H1 (cell line): ENCODE data around the gene CTDSP1. TPM values are rescaled to one million over a fixed set of nuclear protein-coding genes. Genes with fewer than 3 reads are reported as not detected.

Experiments
- CTCF ChIA-PET: fragments of 300-600 bp; sonication (Branson Sonifier 250); formaldehyde crosslinking; loops from one replicate; lab custom pipeline; 2021; ENCODE audit not compliant: partially characterized antibody; lab: Charles Lee
- POLR2A ChIA-PET: fragments of 300-600 bp; sonication (Branson Sonifier 250); formaldehyde crosslinking; loops from one replicate; lab custom pipeline; 2021; ENCODE audit warnings: inconsistent platforms; ENCODE audit not compliant: partially characterized antibody; lab: Charles Lee
- DNase-seq, 2 experiments: peaks; one replicate each; pipeline versions ENCODE4 v3.0.0 to v3.0.0-alpha.2; 2010 to 2022; ENCODE audit warnings: low spot score in 2 of 2, low read depth in 1 of 2, mixed read lengths in 1 of 2
- FAIRE-seq: peaks from 2 replicates; lab custom pipeline; 2011; peaks lifted over from hg19 to GRCh38; lab: Jason Lieb, UNC
- H2AFZ ChIP-seq: 2 replicates; pipeline ENCODE4 v1.8.1; 2012; ENCODE audit warnings: low read length, inconsistent platforms
- H2AK5ac ChIP-seq: 2 replicates; pipeline ENCODE4 v1.6.1; 2013; ENCODE audit warnings: low read depth, low read length
- H2BK120ac ChIP-seq: replicated peaks from 2 replicates; pipeline ENCODE3; 2013; ENCODE audit warnings: low read depth, low read length, inconsistent platforms
- H2BK12ac ChIP-seq: 2 replicates; pipeline ENCODE4 v1.6.1; 2013; ENCODE audit warnings: low read depth, low read length
- H2BK15ac ChIP-seq: 2 replicates; pipeline ENCODE4 v1.6.1; 2013; ENCODE audit warnings: low read length
- H2BK20ac ChIP-seq: 2 replicates; pipeline ENCODE4 v1.6.1; 2013; ENCODE audit warnings: low read length
- H2BK5ac ChIP-seq: 2 replicates; pipeline ENCODE4 v1.6.1; 2013; ENCODE audit warnings: low read depth, low read length
- H3K14ac ChIP-seq: 2 replicates; pipeline ENCODE4 v1.6.1; 2013; ENCODE audit warnings: inconsistent platforms; ENCODE audit not compliant: insufficient read length
- H3K18ac ChIP-seq: 2 replicates; pipeline ENCODE4 v1.6.1; 2013; ENCODE audit warnings: low read length; ENCODE audit errors: extremely low read depth
- H3K23ac ChIP-seq: 2 replicates; pipeline ENCODE4 v1.6.1; 2013; ENCODE audit warnings: inconsistent platforms; ENCODE audit not compliant: insufficient read length
- H3K23me2 ChIP-seq: 2 replicates; pipeline ENCODE4 v1.6.1; 2013; ENCODE audit warnings: low read depth, low read length
- H3K27ac ChIP-seq: 2 replicates; pipeline ENCODE4 v1.6.1; 2011; ENCODE audit warnings: low read depth, low read length, inconsistent platforms
- H3K27me3 ChIP-seq, 4 experiments: replicated peaks in 1 of 4; 1 replicate in 1 of 4; 2 replicates in 3 of 4; pipeline versions ENCODE4 v1.6.1 to v1.8.1; 2011 to 2013; ENCODE audit warnings: low read length in 3 of 4, mild to moderate bottlenecking in 3 of 4, inconsistent platforms in 2 of 4, mixed read lengths in 2 of 4, moderate library complexity in 1 of 4; ENCODE audit not compliant: control insufficient read depth in 3 of 4, insufficient read depth in 3 of 4; ENCODE audit errors: extremely low read depth in 1 of 4
- H3K36me3 ChIP-seq, 4 experiments: 2 replicates each; pipeline versions ENCODE4 v1.6.1 to v1.8.1; 2011 to 2013; ENCODE audit warnings: mild to moderate bottlenecking in 4 of 4, low read length in 3 of 4, moderate library complexity in 2 of 4, control low read depth in 1 of 4, inconsistent platforms in 1 of 4; ENCODE audit not compliant: insufficient read depth in 4 of 4, control insufficient read depth in 2 of 4
- H3K4ac ChIP-seq: replicated peaks from 2 replicates; pipeline ENCODE3; 2013; ENCODE audit warnings: low read length, low read depth, mixed read lengths, inconsistent platforms; ENCODE audit not compliant: insufficient read length
- H3K4me1 ChIP-seq, 4 experiments: replicated peaks in 1 of 4; 1 replicate in 1 of 4; 2 replicates in 3 of 4; pipeline versions ENCODE4 v1.6.1 to v1.8.1; 2011 to 2013; ENCODE audit warnings: low read length in 3 of 4, inconsistent platforms in 2 of 4, mixed read lengths in 1 of 4; ENCODE audit not compliant: insufficient read depth in 4 of 4, control insufficient read depth in 3 of 4
- H3K4me2 ChIP-seq, 2 experiments: 2 replicates each; pipeline versions ENCODE4 v1.6.1 to v1.8.1; 2011 to 2013; ENCODE audit warnings: low read depth in 2 of 2, low read length in 2 of 2, control low read depth in 1 of 2, inconsistent platforms in 1 of 2, mild to moderate bottlenecking in 1 of 2; ENCODE audit not compliant: insufficient read depth in 1 of 2
- H3K4me3 ChIP-seq, 4 experiments: fragments of 200-600, 300-600 bp in 1 of 4; sonication (generic), shearing (Covaris generic), sonication (Bioruptor Twin) in 1 of 4; 2 replicates each; pipeline versions ENCODE4 v1.5.1 to v1.8.1; 2011 to 2016; ENCODE audit warnings: low read length in 4 of 4, low read depth in 3 of 4, control low read depth in 2 of 4, inconsistent platforms in 2 of 4, mild to moderate bottlenecking in 2 of 4, mixed read lengths in 1 of 4, moderate library complexity in 1 of 4; ENCODE audit not compliant: insufficient read depth in 2 of 4; ENCODE audit errors: extremely low read depth in 1 of 4
- H3K56ac ChIP-seq: replicated peaks from 2 replicates; pipeline ENCODE3; 2013; ENCODE audit warnings: low read depth, mild to moderate bottlenecking, mixed read lengths, low read length, inconsistent platforms; ENCODE audit not compliant: insufficient read length
- H3K79me1 ChIP-seq: 2 replicates; pipeline ENCODE4 v1.6.1; 2013; ENCODE audit warnings: low read depth, low read length, control low read depth
- H3K79me2 ChIP-seq, 2 experiments: 2 replicates each; pipeline versions ENCODE4 v1.6.1 to v1.8.1; 2012 to 2013; ENCODE audit warnings: low read length in 2 of 2, mild to moderate bottlenecking in 2 of 2, inconsistent platforms in 1 of 2; ENCODE audit not compliant: insufficient read depth in 2 of 2, control insufficient read depth in 1 of 2
- H3K9ac ChIP-seq, 4 experiments: replicated peaks in 1 of 4; 1 replicate in 1 of 4; 2 replicates in 3 of 4; pipeline versions ENCODE4 v1.6.1 to v1.8.1; 2011 to 2013; ENCODE audit warnings: low read depth in 3 of 4, low read length in 3 of 4, control low read depth in 2 of 4, mild to moderate bottlenecking in 2 of 4, moderate library complexity in 2 of 4, inconsistent platforms in 1 of 4; ENCODE audit errors: extremely low read depth in 1 of 4
- H3K9me3 ChIP-seq, 2 experiments: 2 replicates each; pipeline versions ENCODE4 v1.6.1 to v1.8.1; 2012 to 2013; ENCODE audit warnings: mild to moderate bottlenecking in 2 of 2, moderate library complexity in 2 of 2, control low read depth in 1 of 2, inconsistent platforms in 1 of 2, low read depth in 1 of 2, low read length in 1 of 2, mixed read lengths in 1 of 2; ENCODE audit not compliant: insufficient read depth in 2 of 2
- H4K20me1 ChIP-seq, 2 experiments: replicated peaks in 1 of 2; 2 replicates each; pipeline versions ENCODE3 to v1.8.1; 2011 to 2013; ENCODE audit warnings: inconsistent platforms in 2 of 2, low read length in 2 of 2, mild to moderate bottlenecking in 1 of 2; ENCODE audit not compliant: insufficient read depth in 2 of 2, control insufficient read depth in 1 of 2
- H4K5ac ChIP-seq: 2 replicates; pipeline ENCODE4 v1.6.1; 2013; ENCODE audit warnings: low read length, low read depth, mixed read lengths, inconsistent platforms; ENCODE audit not compliant: insufficient read length
- H4K8ac ChIP-seq: 2 replicates; pipeline ENCODE4 v1.8.0; 2013; ENCODE audit warnings: mild to moderate bottlenecking, moderate library complexity, low read length, inconsistent platforms; ENCODE audit not compliant: insufficient read depth; ENCODE audit errors: extremely low read depth
- H4K91ac ChIP-seq: replicated peaks from 2 replicates; pipeline ENCODE3; 2013; ENCODE audit warnings: low read length, mixed read lengths, inconsistent platforms; ENCODE audit not compliant: insufficient read length
- ASH2L ChIP-seq: fragments of 200-600, 300-600 bp; sonication (generic); IDR thresholded peaks from one replicate; pipeline ENCODE4 v1.7.1; 2017; ENCODE audit warnings: low read length
- POLR2AphosphoS5 ChIP-seq: IDR thresholded peaks from 2 replicates; pipeline ENCODE4 v1.6.1; 2011; ENCODE audit warnings: low read depth, low read length
- WGBS, 2 experiments: shearing (Covaris generic) in 1 of 2; methylation state at CpG; one replicate each; pipeline versions ENCODE4 v1.1.6 to v1.1.7; 2013 to 2015; ENCODE audit warnings: low lambda C conversion rate in 2 of 2, mixed read lengths in 2 of 2, inconsistent platforms in 1 of 2, low coverage in 1 of 2, missing lambda C conversion rate in 1 of 2; ENCODE audit not compliant: insufficient replicate concordance in 2 of 2, insufficient coverage in 1 of 2, insufficient read length in 1 of 2; ENCODE audit errors: extremely low coverage in 1 of 2, missing lambda C conversion rate in 1 of 2; 5-methylcytosine and 5-hydroxymethylcytosine counted together
- polyA plus RNA-seq, 7 experiments: library from polyadenylated mRNA; depleted of rRNA in 3 of 7; stranded (reverse) in 5 of 7; unstranded in 2 of 7; fragments of >200 nt in 5 of 7; fragments of 200-250 nt in 2 of 7; gene quantifications; 1 replicate in 5 of 7; 2 replicates in 1 of 7; 4 replicates in 1 of 7; pipeline versions ENCODE4 v1.2.1 to v1.2.3, GENCODE V29; 2011 to 2013; ENCODE audit warnings: missing spikeins in 2 of 7, mixed read lengths in 2 of 7
- total RNA-seq: library from RNA; stranded (reverse); fragmentation: NEBNext Ultra II Directional; extraction: Animal tissue kit (Norgen Biotek cat#: 25700); gene quantifications from 2 replicates; pipeline ENCODE4 v1.2.1, GENCODE V29; 2021

Gene CTDSP1
- total and polyA plus RNA-seq, 2 of the 8 experiments (the other 6 are each of a cell fraction or from before 2014, with no cell fraction given), result 20.3 to 35.2 TPM

- H4K8ac ChIP-seq, result no peak overlapping the region; the same call in 1 of the 2 replicates
- no peak overlapping the region for H3K56ac ChIP-seq
- H3K23me2 ChIP-seq, result peaks cover 28% of the 10 kb centered on the region; the same call in 1 of the 2 replicates
- no peak overlapping the region for H2BK120ac ChIP-seq
- no peak overlapping the region for H3K23ac ChIP-seq
- H2BK15ac ChIP-seq, result no peak overlapping the region
- peaks cover 8 to 45% (median 36%) of the 10 kb centered on the region in 4 experiments for H3K4me1 ChIP-seq
- H3K4ac ChIP-seq, result no peak overlapping the region
- DNase-seq, result no peak
- H2BK5ac ChIP-seq, result no peak overlapping the region
- H3K4me3 ChIP-seq, result peak overlapping the region; percentile 50 to 82 (median 56); a peak in 7 of 8 replicates
- H3K27ac ChIP-seq, result no peak overlapping the region
- no peak for TF ChIP-seq ASH2L
- TF ChIP-seq POLR2AphosphoS5, result no peak
- 74% methylated on average over 15 of the region's 24 CpGs; no CpG with 5 or more reads in 1 of the 2 experiments for WGBS, 2 experiments
- peak overlapping the region; percentile 76 to 85 for H3K4me2 ChIP-seq
- peaks cover 0 to 11% (median 4%) of the 10 kb centered on the region in 4 experiments; a peak in 2 of 8 replicates for H3K36me3 ChIP-seq
- no peaks in the 10 kb centered on the region for H3K79me2 ChIP-seq
- CTCF ChIA-PET, result interaction anchor here (0.6 to 2.7 kb wide), 12 partner anchors 36 to 130 kb away, joined by 3 to 8 read pairs (median 3); no protein-coding TSS in a partner anchor
- H4K20me1 ChIP-seq, result peaks cover 0 to 2% of the 10 kb centered on the region in 2 experiments
- no peaks in the 10 kb centered on the region for H3K79me1 ChIP-seq
- no peak overlapping the region for H3K14ac ChIP-seq
- no peak for FAIRE-seq
- peaks cover 22 to 34% (median 31%) of the 10 kb centered on the region in 4 experiments for H3K27me3 ChIP-seq
- no peak overlapping the region for H3K9ac ChIP-seq
- peak overlapping the region; percentile 35; the same call in 1 of the 2 replicates for H2BK12ac ChIP-seq
- H2AK5ac ChIP-seq, result no peak overlapping the region
- H3K18ac ChIP-seq, result peak overlapping the region; percentile 93; the same call in 1 of the 2 replicates
- peak overlapping the region; percentile 38 for H4K5ac ChIP-seq
- H3K9me3 ChIP-seq, result no peaks in the 10 kb centered on the region
- H2AFZ ChIP-seq, result no peak overlapping the region
- H2BK20ac ChIP-seq, result no peak overlapping the region
- POLR2A ChIA-PET, result no interaction called here
- H4K91ac ChIP-seq, result peak overlapping the region; percentile 49
Measured at GRCh38 chr2:218400930-218401881, 1.5 kb downstream of the CTDSP1 start.
